GM18519 (cell line): Measurements from ENCODE around the gene S100A3.
A peak's percentile ranks its signal among the peaks of the same experiment; 100 is the strongest.
"Not testable (repeated sequence)": the region's sequence is repeated elsewhere in the genome, so short reads cannot be mapped to it uniquely, and the experiment has no call there.

Experiments used
- ATAC-seq: cut with Tn5 transposase; IDR thresholded peaks from one replicate; pipeline ENCODE4 v1.9.1; 2021; ENCODE audit warnings: mild to moderate bottlenecking, moderate library complexity; ENCODE audit not compliant: unreplicated experiment, low FRiP score

Gene S100A3

GRCh38 chr1:153548722-153549688, at the start of gene S100A3:
Gene S100A3 (minus strand): TSS chr1:153549258. CDS start chr1:153548485, 773 bp downstream.
- no peak for ATAC-seq

GRCh38 chr1:153598309-153599172, 49.5 kb upstream of the S100A3 start:
- peak; percentile 87 for ATAC-seq

GRCh38 chr1:153597206-153597605, 48.1 kb upstream of the S100A3 start:
- ATAC-seq, result no peak

GRCh38 chr1:153592748-153593147, 43.7 kb upstream of the S100A3 start:
- ATAC-seq, result no peak

- no peak for ATAC-seq
Measured at GRCh38 chr1:153588482-153588881, 39.4 kb upstream of the S100A3 start.

GRCh38 chr1:153588033-153588432, 39.0 kb upstream of the S100A3 start:
- ATAC-seq, result not testable (repeated sequence)

- no peak for ATAC-seq
Measured at GRCh38 chr1:153587314-153587713, 38.3 kb upstream of the S100A3 start.

GRCh38 chr1:153586347-153586746, 37.3 kb upstream of the S100A3 start:
- no peak for ATAC-seq

- ATAC-seq, result no peak
Measured at GRCh38 chr1:153585006-153585405, 35.9 kb upstream of the S100A3 start.

GRCh38 chr1:153583976-153584375, 34.9 kb upstream of the S100A3 start:
- ATAC-seq, result no peak

GRCh38 chr1:153583514-153583913, 34.5 kb upstream of the S100A3 start:
- ATAC-seq, result not testable (repeated sequence)

- ATAC-seq, result not testable (repeated sequence)
Measured at GRCh38 chr1:153582836-153583235, 33.8 kb upstream of the S100A3 start.

GRCh38 chr1:153578936-153579335, 29.9 kb upstream of the S100A3 start:
- ATAC-seq, result no peak

GRCh38 chr1:153578490-153578889, 29.4 kb upstream of the S100A3 start:
- ATAC-seq, result no peak

- ATAC-seq, result no peak
Measured at GRCh38 chr1:153577624-153578051, 28.6 kb upstream of the S100A3 start.

GRCh38 chr1:153577138-153577537, 28.1 kb upstream of the S100A3 start:
- ATAC-seq, result no peak

GRCh38 chr1:153575497-153575896, 26.4 kb upstream of the S100A3 start:
- not testable (repeated sequence) for ATAC-seq

- not testable (repeated sequence) for ATAC-seq
Measured at GRCh38 chr1:153575081-153575491, 26.0 kb upstream of the S100A3 start.

GRCh38 chr1:153573351-153573750, 24.3 kb upstream of the S100A3 start:
- no peak for ATAC-seq

- ATAC-seq, result no peak
Measured at GRCh38 chr1:153572569-153573015, 23.5 kb upstream of the S100A3 start.

- no peak for ATAC-seq
Measured at GRCh38 chr1:153571706-153572105, 22.6 kb upstream of the S100A3 start.
